GM20000 (cell line): ENCODE results near the gene PHLPP1.

Experiments used
- DNase-seq: peaks from one replicate; pipeline ENCODE4 v3.0.0; 2012; ENCODE audit warnings: low spot score
- CTCF ChIP-seq: IDR thresholded peaks from 2 replicates; pipeline ENCODE4 v1.5.1; 2012; ENCODE audit warnings: mild to moderate bottlenecking, control low read depth; ENCODE audit errors: extremely low read depth, missing control alignments

The PHLPP1 gene

GRCh38 chr18:62767836-62768557, 52.7 kb downstream of the PHLPP1 start:
- no peak for DNase-seq

GRCh38 chr18:62768558-62768943, 53.2 kb downstream of the PHLPP1 start:
- no peak for TF ChIP-seq CTCF
- no peak for DNase-seq

More at GRCh38 chr18:62767836-62768557, 52.7 kb downstream of the PHLPP1 start:
- TF ChIP-seq CTCF = no peak

- TF ChIP-seq CTCF = no peak
- DNase-seq = no peak
Measured at GRCh38 chr18:62769216-62769615, 53.9 kb downstream of the PHLPP1 start.

GRCh38 chr18:62771494-62772270, 56.3 kb downstream of the PHLPP1 start:
- no peak for TF ChIP-seq CTCF
- DNase-seq = peak; percentile 24

- no peak for TF ChIP-seq CTCF
- DNase-seq = no peak
Measured at GRCh38 chr18:62772860-62773584, 57.7 kb downstream of the PHLPP1 start.

- DNase-seq = no peak
- no peak for TF ChIP-seq CTCF
Measured at GRCh38 chr18:62773691-62774090, 58.4 kb downstream of the PHLPP1 start.

- TF ChIP-seq CTCF = no peak
- DNase-seq = no peak
Measured at GRCh38 chr18:62776024-62776570, 60.8 kb downstream of the PHLPP1 start.
